ENCODE data around the gene EFCAB13. TPM values are rescaled to one million over a fixed set of nuclear protein-coding genes. Genes with fewer than 3 reads are reported as not detected.

Gene EFCAB13
- total RNA-seq, 1 experiment from 2014 or later: 7.1 TPM

- DNase-seq (ENCODE audit: low read depth, low spot score) (no peak), ATAC-seq (no peak)
- BruUV-seq (replicated peaks): no TSS peak
- in situ Hi-C loops (cut with HindIII; ENCODE audit: low pct_unique_long_range_greater_than_20kb, low sequenced_read_pairs): no loop called here
- POLR2A ChIA-PET: no interaction called here
- Histone ChIP-seq H3K27ac (ENCODE audit: low read length) (no peak overlapping the region), H3K36me3 (ENCODE audit: control insufficient read depth, insufficient read depth, low read length) (no peaks in the 10 kb centered on the region), H3K4me1 (ENCODE audit: control insufficient read depth, insufficient read depth, low read length) (peaks cover 3% of the 10 kb centered on the region; the same call in 1 of the 2 replicates), H3K9me3 (ENCODE audit: control insufficient read depth, insufficient read depth, low read depth, low read length) (no peaks in the 10 kb centered on the region), H3K27me3 (ENCODE audit: control insufficient read depth, insufficient read depth, low read length) (no peaks in the 10 kb centered on the region), H3K4me3 (ENCODE audit: low read depth in 2 of 2, low read length in 2 of 2) (no peak overlapping the region)
- TF ChIP-seq TCF7L2 (IDR thresholded peaks at IDR 0.05; ENCODE audit: low read depth, low read length): no peak
- TF ChIP-seq POLR2AphosphoS5 (IDR thresholded peaks at IDR 0.05; ENCODE audit: low read depth, low read length): no peak
- TF ChIP-seq, protein P1, sequence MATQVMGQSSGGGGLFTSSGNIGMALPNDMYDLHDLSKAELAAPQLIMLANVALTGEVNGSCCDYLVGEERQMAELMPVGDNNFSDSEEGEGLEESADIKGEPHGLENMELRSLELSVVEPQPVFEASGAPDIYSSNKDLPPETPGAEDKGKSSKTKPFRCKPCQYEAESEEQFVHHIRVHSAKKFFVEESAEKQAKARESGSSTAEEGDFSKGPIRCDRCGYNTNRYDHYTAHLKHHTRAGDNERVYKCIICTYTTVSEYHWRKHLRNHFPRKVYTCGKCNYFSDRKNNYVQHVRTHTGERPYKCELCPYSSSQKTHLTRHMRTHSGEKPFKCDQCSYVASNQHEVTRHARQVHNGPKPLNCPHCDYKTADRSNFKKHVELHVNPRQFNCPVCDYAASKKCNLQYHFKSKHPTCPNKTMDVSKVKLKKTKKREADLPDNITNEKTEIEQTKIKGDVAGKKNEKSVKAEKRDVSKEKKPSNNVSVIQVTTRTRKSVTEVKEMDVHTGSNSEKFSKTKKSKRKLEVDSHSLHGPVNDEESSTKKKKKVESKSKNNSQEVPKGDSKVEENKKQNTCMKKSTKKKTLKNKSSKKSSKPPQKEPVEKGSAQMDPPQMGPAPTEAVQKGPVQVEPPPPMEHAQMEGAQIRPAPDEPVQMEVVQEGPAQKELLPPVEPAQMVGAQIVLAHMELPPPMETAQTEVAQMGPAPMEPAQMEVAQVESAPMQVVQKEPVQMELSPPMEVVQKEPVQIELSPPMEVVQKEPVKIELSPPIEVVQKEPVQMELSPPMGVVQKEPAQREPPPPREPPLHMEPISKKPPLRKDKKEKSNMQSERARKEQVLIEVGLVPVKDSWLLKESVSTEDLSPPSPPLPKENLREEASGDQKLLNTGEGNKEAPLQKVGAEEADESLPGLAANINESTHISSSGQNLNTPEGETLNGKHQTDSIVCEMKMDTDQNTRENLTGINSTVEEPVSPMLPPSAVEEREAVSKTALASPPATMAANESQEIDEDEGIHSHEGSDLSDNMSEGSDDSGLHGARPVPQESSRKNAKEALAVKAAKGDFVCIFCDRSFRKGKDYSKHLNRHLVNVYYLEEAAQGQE (IDR thresholded peaks at IDR 0.05; ENCODE audit: insufficient read depth in 1 of 2, low read depth in 2 of 2, low read length in 1 of 2): no peak
- TF ChIP-seq SIN3A (IDR thresholded peaks at IDR 0.05; ENCODE audit: borderline replicate concordance, insufficient read depth, low read depth, low read length): no peak
- TF ChIP-seq, protein P2, sequence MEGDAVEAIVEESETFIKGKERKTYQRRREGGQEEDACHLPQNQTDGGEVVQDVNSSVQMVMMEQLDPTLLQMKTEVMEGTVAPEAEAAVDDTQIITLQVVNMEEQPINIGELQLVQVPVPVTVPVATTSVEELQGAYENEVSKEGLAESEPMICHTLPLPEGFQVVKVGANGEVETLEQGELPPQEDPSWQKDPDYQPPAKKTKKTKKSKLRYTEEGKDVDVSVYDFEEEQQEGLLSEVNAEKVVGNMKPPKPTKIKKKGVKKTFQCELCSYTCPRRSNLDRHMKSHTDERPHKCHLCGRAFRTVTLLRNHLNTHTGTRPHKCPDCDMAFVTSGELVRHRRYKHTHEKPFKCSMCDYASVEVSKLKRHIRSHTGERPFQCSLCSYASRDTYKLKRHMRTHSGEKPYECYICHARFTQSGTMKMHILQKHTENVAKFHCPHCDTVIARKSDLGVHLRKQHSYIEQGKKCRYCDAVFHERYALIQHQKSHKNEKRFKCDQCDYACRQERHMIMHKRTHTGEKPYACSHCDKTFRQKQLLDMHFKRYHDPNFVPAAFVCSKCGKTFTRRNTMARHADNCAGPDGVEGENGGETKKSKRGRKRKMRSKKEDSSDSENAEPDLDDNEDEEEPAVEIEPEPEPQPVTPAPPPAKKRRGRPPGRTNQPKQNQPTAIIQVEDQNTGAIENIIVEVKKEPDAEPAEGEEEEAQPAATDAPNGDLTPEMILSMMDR (IDR thresholded peaks at IDR 0.05): no peak
- intact Hi-C loops (cut with micrococcal nuclease; ENCODE audit: unreplicated experiment): no loop called here
- CTCF ChIA-PET: no interaction called here
Observed at GRCh38 chr17:47295874-47296255, 27.9 kb upstream of the EFCAB13 start.

DNA sequence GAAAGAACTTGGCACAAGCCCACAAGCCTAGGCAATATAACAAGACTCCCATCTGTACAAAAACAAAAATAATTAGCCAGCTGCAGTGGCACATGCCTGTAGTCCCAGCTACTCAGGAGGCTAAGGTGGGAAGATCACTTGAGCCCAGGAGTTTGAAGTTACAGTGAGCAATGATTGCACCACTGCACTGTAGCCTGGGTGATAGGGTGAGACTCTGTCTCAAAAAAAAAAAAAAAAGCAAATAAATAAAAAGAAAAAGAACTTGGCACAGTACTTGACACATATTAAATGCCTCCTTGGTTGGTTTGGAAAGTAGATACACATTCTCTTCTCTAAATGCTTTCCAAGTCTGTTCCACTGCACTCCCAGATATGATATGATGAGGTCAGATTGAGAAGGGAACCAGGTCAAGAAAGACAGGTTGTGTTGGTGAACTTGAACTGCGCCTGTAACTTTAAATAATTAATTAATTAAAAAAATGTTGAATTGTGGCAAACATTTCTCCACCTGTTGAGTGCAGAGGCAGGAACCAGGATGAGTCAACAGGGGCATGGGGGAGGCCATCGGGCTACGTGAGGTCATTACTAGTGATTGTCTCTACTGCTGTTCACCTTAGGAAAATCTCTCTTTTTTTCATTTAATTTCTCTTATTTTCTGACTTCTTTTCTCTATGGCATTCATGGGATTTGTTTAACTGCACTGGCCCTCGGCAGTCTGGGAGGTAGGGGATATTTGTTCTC is 25.9 kb upstream of the EFCAB13 start:
- no peak overlapping the region for H3K27ac ChIP-seq (ENCODE audit: low read length)
- BruUV-seq (replicated peaks): no TSS peak
- ATAC-seq (no peak), DNase-seq (ENCODE audit: low read depth, low spot score) (no peak)
- no peaks in the 10 kb centered on the region for H3K9me3 ChIP-seq (ENCODE audit: control insufficient read depth, insufficient read depth, low read depth, low read length)
- POLR2A ChIA-PET: no interaction called here
- H3K4me3 ChIP-seq (ENCODE audit: low read depth in 2 of 2, low read length in 2 of 2): no peak overlapping the region
- no peaks in the 10 kb centered on the region for H3K27me3 ChIP-seq (ENCODE audit: control insufficient read depth, insufficient read depth, low read length)
- CTCF ChIA-PET: no interaction called here
- intact Hi-C loops (cut with micrococcal nuclease; ENCODE audit: unreplicated experiment) (no loop called here), in situ Hi-C loops (cut with HindIII; ENCODE audit: low pct_unique_long_range_greater_than_20kb, low sequenced_read_pairs) (no loop called here)
- TF ChIP-seq, protein P2 (IDR thresholded peaks at IDR 0.05): no peak
- TF ChIP-seq SIN3A (IDR thresholded peaks at IDR 0.05; ENCODE audit: borderline replicate concordance, insufficient read depth, low read depth, low read length): no peak
- no peak for TF ChIP-seq POLR2AphosphoS5 (IDR thresholded peaks at IDR 0.05; ENCODE audit: low read depth, low read length)
- TF ChIP-seq, protein P1 (IDR thresholded peaks at IDR 0.05; ENCODE audit: insufficient read depth in 1 of 2, low read depth in 2 of 2, low read length in 1 of 2): no peak
- no peak for TF ChIP-seq TCF7L2 (IDR thresholded peaks at IDR 0.05; ENCODE audit: low read depth, low read length)
- H3K4me1 ChIP-seq (ENCODE audit: control insufficient read depth, insufficient read depth, low read length): peaks cover 3% of the 10 kb centered on the region; the same call in 1 of the 2 replicates
- H3K36me3 ChIP-seq (ENCODE audit: control insufficient read depth, insufficient read depth, low read length): no peaks in the 10 kb centered on the region
